ENCODE data around the gene BCL2. TPM values are rescaled to one million over a fixed set of nuclear protein-coding genes. Genes with fewer than 3 reads are reported as not detected.

BCL2 gene
- total RNA-seq, 1 donor from 2014 or later, result 1.6 TPM

DNA sequence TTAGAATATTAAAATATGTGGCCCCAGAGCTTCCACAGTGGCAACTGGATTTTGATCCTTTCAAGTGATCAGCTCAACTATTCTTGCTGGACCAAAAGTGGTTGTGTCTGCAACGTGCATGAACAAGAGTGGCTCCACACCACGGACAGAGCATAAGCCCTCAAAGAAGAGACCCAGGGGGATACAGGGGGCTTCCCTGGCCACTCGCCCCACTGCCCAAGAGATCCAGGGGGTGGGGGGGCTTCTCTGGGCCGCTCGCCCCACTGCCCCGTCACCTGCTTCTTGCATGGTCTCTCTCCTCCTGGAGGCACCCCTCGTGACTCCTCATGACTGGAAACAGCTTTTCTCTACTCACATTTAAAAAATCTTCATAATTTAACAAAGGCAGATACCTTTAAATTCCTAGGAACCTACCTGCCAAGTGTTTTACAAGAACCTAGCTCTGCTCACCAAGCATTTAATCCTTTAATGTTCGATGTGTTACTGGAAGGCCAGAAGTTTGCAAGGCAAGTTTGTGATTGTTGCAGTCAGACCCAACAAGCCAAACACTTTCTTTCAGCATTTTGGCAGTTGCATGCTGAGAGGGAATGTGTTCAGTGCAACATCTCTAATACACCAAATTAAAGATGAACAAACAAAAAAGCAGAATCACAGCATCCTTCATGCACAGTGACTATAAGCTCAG lies 174.3 kb downstream of the BCL2 start:
- no peak for DNase-seq (ENCODE audit: low read depth in 2 of 2)

DNA sequence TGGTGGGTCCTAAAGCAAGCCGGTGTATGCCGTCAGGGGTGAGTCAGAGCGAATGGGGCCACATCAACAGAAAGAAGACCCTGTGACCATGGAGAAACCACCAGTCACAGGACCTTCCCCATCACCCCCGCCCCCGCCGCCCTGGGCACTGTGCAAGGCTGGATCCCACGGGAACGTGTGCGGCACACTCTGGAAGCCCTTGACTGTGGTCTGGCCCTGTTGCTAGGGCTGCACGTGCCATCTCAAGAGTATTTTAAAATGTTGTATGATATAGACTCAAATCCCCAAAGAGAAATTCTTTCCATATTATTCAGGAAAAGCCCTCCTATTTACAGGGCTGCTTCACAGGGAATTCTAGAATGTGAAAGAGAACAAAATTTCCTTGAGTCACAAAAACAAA lies 174.8 kb downstream of the BCL2 start:
- DNase-seq (ENCODE audit: low read depth in 2 of 2), result no peak

DNA sequence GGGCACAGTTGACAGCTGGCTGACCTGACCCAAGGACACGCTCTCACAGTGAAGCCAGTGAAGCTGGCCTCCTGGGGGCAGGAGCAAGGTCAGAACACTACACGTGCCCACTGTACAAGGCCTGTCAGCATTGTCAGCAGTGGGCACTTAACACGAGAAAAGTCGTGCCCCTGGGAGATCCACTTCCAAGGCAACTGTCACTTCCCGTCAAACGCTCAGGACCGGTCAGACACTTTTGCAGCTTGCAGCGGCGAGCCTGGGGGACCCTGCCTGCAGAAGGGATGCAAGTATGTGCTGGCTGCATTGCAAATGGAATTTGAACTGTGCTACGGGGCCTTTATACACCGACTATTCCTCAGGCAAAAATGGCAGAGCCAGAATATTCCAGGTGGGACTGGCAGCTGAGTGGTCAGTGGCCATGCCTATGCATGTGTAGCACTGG lies 176.2 kb downstream of the BCL2 start:
- DNase-seq (ENCODE audit: low read depth in 2 of 2), result no peak

DNA sequence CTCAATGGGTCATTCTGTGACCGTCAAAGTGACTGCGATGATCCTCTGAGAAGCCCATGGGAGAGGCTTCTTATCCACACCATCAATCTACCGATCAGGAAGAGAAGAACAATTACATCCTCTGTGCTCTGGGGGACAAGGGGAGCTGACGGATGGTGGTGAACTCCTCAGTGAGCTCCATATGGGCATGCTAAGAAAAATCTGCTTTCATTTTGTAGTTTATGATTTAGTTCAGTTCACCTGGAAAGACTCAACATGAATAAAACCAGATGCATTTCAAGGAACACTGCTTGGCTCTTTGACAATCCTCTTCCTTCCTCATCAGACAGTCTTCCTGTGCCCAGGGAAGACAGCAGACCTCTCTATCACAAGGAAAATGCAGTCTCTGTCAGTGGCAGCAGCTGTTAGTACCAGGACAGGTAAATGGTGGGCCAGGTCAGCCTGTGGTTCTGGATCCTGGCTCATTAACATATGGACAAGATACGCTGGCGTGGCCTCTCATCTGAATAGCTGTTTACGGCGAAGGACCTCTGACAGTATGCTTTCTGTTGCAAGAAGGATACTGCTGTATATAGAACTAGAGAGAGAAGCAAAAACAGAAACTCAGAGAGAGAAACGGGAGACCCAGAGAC lies 176.9 kb downstream of the BCL2 start:
- DNase-seq (ENCODE audit: low read depth in 2 of 2), result no peak

DNA sequence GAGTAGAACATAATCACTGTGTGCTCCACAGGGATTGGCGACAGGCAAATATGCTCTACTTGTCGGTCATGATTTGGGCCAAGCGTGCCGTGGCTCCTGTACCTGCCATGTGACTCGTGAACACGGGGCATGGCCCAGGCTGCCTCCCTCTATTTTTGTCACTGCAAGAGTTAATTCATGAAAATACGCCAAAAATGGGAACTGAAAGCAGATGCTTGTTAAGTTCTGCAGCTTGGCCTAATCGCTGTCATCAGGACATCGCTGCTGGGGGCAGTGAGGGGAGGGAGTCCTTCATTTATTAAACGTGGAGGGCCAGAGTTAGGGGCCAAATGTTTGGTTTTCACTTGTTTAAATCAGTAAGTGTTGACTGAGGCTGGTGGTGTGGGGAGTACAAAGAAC lies 177.8 kb downstream of the BCL2 start:
- no peak for DNase-seq (ENCODE audit: low read depth in 2 of 2)

DNA sequence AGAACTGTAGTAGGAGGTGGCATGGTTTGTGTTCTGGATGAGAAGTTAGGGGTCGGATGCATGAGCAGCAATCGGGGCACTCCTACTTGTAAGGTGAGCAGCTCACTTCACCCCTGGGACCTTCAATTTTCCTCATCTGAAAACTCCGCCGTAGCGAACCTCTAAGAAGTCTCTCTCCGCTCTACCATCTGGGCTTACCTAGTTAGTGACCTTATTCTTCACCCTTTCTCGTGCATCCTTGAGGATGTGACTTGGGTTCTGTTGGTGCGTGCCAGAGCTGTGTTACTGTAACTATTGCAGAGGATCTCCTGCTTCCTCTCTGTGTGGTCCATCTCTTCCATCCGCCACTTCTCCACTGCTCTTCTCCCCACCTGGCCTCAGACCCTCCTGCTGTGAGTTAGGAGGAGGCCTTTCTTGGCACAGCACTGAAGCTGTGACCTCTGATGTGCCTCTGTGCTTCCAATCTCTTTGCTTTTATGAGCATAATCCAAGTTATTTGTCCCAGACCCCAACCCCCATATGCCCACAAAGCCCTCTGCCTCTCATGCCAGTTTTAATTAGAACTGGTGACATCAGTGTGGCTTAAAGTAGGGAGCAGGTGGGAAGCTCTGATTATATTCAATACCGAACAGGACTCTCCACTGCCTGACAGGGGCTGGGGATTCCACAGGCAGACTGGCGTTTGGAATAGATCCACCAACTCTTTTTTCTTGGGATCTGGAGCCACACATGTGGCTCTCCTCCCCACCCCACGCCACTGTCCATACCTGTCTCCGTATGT lies 178.4 kb downstream of the BCL2 start:
- DNase-seq (ENCODE audit: low read depth in 2 of 2), result no peak

DNA sequence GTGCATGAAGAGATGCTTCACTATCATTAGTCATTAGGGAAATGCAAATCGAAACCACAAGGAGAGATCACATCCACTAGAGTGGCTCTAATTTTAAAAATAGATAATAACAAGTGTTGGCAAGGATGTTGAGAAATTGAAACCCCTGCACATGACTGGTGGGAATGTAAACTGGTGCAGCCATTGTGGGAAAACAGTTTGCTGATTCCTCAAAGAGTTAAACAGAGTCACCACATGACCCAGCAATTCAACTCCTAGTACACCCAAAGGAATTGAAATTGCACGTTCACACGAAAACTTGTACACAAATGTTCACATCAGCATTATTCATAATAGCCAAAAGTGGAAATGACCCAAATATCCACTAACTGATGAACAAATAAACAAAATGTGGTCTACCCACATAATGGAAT lies 179.5 kb downstream of the BCL2 start:
- no peak for DNase-seq (ENCODE audit: low read depth in 2 of 2)

DNA sequence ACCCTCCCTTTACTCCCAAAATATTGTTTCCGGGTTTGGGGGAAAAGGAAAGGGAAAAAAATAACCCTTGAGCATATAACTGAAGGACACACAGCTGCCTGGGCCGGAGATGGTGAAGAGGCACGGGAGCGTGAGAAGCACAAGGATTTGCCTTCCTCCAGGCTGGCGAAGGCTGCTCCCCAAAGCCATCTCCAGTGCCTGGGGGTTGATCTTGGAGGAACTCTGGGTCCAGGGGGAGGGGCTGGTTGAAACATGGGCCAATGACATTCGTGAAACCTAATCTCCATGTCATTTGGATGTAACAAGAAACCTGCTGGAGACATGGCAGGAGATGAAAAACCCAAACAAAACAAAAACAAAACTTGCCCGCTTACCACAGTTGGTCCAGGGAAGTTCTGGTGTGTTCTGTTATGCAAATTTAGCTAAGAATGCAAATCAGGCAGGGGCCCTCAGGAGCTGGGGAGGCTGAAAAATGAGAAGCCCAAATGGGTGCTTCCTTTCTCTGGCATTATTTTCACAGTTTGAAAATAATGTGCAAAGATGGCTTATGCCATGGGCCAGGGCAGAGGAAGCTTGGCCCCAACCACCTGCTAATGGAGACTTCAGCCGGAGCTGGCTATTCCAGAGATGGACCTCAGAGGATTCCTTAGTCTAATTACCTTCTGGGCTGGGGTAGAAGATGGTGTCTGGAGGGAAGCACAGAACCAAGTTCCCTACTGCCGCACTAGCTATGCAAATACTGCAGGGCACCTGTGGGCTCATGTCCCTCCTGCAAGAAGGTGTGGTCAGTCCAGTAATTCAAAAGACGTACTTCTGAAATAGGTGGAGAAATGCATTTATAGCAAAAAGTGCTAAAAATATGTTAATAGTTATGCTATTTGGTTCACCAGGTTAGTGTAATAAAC lies 180.9 kb downstream of the BCL2 start:
- DNase-seq (ENCODE audit: low read depth in 2 of 2), result no peak

DNA sequence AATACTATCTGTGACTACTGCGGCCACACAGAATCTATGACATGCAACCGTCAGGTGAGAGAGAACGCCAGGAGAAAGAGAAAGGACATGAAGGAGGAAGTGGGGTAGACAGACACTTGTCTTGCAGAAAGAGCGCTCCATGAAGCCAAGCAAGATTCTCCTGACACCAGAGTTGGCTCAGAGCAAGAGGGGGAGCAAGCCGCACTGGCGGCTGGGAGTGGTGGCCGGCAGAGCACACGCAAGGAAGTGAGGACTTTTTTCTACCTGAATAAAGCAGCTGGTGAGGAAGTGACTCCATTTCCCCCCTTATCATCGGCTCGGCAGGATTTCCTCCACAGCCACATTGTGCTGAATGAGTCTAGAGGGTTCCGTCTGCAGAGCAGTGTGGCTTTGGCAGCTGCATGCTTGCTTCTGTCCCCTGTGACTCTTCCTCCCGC lies 181.6 kb downstream of the BCL2 start:
- peak; percentile 74 to 83 for DNase-seq (ENCODE audit: low read depth in 2 of 2)

DNA sequence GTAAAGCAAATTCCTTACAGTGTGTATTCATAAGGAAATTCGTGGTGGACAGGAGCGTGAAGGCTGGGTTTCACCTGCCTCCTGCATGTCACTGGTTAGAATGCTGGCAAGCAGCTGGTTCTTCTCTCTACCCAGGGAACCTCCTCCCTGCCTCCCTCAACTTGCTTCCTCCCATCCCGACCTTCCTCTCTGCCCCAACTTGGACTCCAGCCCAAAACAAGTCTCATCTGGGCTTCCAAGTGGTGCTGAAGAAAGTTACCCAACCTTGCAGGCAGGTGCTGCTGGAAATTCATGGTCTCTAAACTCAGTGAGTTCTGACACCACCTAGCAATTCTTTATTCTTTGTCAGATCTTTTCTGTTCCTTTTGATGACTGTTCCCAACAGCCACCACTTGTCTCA lies 184.5 kb downstream of the BCL2 start:
- DNase-seq (ENCODE audit: low read depth in 2 of 2), result no peak

DNA sequence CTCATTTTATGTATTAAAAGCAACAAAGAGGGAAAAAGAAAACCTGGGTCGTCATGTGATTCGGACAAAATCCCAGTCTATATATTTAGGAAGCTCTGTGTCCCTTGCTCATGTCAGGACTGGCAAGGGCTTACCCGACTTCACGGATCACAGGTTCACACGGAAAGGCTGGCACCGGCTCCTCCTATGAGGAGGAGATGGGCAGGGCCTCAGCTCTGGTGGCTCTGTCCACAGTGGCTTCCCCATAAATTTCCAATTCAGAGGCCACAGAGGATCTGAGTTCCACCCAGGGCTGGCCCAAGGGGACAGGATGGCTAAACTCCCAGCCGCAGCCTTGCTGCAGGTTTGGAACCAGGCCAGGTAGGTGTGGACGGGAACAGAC lies 186.8 kb downstream of the BCL2 start:
- DNase-seq (ENCODE audit: low read depth in 2 of 2), result no peak

DNA sequence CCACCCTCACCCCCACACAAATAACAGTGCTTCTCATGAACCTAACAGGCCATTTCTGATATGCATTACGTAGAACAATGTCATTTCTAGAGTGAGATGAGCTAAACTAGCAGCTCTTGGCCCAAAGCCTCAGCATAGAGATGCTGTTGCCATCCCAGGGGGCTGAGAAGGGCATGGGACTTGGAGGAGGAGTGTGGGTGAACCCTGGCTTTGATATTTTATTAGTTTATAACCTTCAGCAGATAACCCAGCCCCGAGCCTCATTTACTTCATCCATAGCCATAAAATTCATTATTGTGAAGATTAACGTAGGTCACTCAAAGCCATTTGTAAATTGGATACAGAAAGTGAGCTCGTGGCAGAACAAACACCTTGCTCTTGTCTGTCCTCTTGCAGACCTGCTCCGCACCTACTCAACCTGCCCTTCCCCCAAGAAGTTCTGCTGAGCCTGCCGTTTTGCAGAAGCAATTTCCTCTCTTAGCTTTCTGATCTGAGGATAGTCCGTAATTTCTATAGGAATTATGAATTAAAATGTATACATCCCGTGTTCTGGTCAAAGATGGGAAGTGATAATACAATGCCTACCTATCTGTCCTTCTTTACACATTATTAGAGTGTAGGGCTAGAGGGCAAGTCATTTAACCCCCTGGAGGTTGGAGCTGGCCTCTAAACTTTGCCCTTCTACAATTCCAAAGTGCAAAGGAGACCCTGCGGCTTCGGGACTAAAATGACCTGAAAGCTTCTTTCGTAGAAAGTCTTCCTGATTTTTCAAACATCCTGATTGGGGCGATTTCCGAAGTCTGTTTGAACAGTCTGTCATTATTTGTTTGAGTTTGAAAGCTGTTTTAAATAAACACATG lies 187.4 kb downstream of the BCL2 start:
- DNase-seq (ENCODE audit: low read depth in 2 of 2), result no peak

DNA sequence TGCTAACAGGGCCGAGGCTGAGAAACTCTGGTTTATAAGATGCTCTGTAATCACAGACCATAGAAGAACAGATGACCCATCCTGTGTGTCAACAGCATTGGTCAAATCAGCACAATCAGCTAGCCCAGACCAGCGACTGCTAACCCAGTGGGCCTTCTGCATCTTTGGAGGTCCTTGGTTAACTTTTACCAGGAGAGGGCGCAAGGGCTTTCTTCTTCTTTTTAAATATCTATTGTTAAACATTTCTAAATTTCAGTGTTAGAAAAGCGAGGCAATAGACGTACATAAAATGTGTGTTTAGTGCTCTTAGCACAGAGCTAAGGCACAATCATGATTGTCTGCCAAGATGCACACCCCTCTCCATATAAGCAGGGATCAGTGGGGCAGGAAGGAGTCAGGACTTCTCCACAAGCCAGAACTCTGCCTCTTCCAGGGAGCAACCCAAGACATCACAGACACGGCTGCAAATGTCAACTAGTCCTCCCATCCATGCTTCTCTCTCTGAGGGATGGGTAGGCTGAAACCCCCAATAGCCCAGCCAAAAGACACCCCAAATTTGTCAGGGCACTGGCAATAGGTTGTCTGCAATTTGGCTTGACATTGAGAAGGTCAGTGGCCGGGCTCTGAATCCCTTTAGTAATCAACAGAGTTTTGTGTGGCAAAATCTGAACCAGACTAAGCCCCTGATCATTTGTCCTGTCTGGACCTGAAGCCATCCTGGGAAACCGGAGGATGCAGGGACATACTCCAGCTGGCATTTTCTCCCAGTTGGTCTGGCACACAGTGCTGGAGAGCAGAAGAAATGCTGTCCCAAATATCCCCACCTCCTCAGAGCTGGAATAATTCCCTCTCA lies 188.2 kb downstream of the BCL2 start:
- peak; percentile 60 to 70 for DNase-seq (ENCODE audit: low read depth in 2 of 2)

DNA sequence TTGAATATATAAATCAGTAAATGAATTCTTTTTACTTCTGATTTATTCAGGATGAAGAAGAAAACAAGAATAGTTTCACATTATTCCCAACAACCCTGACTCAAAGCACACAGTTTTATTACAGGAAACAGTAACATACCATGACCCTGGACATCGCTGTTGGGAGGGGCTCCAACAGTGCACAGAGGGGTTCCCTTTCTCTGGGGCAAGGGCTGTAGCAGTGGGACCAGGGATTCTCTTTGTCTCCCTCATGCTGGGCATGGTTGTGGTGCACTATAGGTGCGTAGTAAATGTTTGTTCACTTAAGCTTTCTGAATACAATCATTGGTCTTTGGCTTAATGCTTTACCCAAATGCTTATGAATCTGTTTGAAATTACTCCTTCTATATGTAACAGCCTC lies 189.4 kb downstream of the BCL2 start:
- no peak for DNase-seq (ENCODE audit: low read depth in 2 of 2)

DNA sequence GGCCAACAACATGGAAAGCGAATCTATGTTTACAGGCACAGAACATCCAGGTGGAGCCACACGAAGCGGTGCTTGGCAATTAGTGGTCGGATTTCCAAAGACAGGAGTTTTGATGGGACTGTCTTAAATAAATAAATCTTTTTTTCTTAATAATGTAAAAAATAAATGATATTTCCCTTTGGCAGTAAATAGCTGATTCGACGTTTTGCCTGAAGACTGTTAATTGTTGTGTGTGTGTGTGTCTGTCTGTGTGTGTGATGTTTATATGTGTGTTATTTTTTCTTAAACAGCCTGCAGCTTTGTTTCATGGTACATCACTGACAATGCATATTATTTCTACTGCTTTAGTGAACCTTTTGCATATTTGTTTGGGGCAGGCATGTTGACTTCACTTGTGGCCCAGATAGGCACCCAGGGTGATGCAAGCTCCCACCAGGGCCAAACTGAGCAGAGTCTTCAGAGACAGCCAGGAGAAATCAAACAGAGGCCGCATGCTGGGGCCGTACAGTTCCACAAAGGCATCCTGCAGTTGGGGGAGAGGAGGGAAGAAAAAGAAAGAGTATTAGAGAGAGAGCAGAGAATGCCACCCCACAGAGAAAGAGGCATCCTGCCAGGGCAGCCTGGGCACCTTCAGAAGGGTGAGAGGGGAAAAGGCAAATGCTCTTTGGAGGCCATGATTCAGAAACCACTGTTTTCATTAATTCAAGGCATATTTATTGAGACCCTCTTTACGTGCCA lies 191.2 kb downstream of the BCL2 start:
- no peak for DNase-seq (ENCODE audit: low read depth in 2 of 2)

DNA sequence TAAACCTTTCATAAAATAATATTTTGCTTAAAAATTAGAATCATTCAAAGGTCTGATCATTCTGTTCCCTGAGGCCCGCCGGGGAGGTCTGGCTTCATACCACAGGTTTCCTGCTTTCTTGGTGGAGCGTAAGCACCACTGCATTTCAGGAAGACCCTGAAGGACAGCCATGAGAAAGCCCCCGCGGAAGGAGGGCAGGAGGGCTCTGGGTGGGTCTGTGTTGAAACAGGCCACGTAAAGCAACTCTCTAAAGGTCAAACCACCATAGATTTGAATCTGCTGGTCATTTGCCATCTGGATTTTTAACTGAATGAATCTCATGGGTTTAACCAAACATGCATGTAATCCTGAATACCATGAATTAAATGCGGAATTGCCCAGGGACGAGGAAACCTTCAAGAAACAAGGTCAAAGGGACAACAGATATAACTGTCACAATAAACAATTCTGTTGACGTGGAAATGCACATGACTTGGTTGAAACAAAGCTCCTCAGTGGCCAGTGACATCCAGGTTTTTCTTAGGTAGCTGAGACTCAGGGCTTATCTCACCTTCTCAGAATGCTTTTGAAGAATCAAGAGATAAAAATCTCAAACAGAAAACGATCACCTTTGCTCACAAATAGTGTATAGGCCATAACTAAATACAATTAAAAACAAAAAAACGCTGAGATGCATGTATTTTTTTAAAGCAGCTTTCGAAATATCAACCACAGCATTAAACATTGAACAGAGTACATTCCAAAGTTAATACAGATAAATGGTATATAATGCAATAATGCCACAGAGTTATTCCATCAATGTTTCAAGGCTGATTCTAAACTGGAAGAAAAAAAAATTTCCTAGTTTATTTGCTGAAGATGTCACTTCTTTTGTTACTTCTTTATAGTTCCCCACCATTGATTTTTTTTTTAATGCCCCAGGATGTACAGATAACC lies 193.2 kb downstream of the BCL2 start:
- no peak for DNase-seq (ENCODE audit: low read depth in 2 of 2)

DNA sequence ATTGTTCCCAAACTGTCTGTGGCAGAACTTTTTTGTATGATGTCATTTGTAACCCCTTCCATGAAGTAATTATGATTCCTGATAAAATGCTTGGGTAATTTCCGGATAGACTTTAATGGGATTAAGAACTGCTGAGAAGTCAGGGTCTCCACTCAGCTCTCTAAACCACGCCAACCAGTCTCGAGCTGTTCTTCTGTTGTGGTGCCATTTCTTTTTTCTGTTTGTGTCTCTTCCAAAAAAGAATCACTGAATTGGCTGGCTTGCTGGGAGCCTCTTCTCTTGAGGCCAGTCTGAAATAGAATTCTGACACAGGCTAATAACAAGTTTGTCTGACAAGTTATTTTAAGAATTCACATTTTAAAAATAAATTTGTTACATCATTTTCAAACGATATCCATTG lies 198.9 kb downstream of the BCL2 start:
- no peak for DNase-seq (ENCODE audit: low read depth in 2 of 2)

DNA sequence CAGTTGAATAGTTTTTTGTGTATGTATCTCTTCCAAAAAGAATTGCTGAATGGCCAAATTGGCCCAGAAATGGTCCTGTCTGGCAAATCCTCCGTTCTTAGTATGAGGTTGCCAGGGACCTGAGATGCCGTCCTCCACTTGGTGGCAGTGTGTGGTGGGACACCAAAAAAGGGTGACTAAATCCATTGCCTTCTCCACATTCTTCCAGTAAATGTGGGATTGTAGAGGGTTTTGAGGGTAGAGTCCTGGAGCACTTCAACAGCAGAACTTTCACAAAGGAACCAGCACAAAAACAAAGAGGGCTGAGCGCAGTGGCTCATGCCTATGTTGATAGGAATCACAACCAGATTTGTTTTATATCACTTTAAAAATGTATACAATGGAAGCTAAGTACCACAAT lies 199.9 kb downstream of the BCL2 start:
- peak; percentile 34 to 45 for DNase-seq (ENCODE audit: low read depth in 2 of 2)
